Uterus (tissue), 4 donors: ENCODE data around the gene SCN8A. TPM values are rescaled to one million over a fixed set of nuclear protein-coding genes. Genes with fewer than 3 reads are reported as not detected.

Source experiments
- DNase-seq, 2 donors: peaks; one replicate each; pipeline ENCODE4 v3.0.0-alpha.2; 2019 to 2020
- H3K27ac ChIP-seq, 2 donors: fragments of 200-600 bp; sonication (generic); 1 replicate in 1 of 2; 2 replicates in 1 of 2; pipeline ENCODE4 v1.5.1; 2016 to 2018
- H3K27me3 ChIP-seq, 2 donors: fragments of 200-600 bp; sonication (generic); one replicate each; pipeline ENCODE4 v1.5.1; 2018 to 2019; ENCODE audit warnings: control low read depth in 1 of 2
- H3K36me3 ChIP-seq, 2 donors: fragments of 200-600 bp; sonication (generic); one replicate each; pipeline ENCODE4 v1.5.1; 2019; ENCODE audit warnings: control low read depth in 1 of 2
- H3K4me1 ChIP-seq, 2 donors: fragments of 200-600 bp; sonication (generic); one replicate each; pipeline ENCODE4 v1.5.1; 2018 to 2019; ENCODE audit warnings: control low read depth in 1 of 2
- H3K4me3 ChIP-seq, 2 donors: fragments of 200-600 bp; sonication (generic); 1 replicate in 1 of 2; 2 replicates in 1 of 2; pipeline ENCODE4 v1.5.1; 2018 to 2019; ENCODE audit warnings: mild to moderate bottlenecking in 1 of 2
- H3K9me3 ChIP-seq, 2 donors: fragments of 200-600 bp; sonication (generic); one replicate each; pipeline ENCODE4 v1.5.1; 2019; ENCODE audit warnings: control low read depth in 1 of 2
- POLR2A ChIP-seq, 2 donors: fragments of 450-650 bp; IDR thresholded peaks; one replicate each; pipeline ENCODE4 v1.6.1; 2016; ENCODE audit warnings: antibody characterized with exemption in 2 of 2, mild to moderate bottlenecking in 1 of 2, moderate library complexity in 1 of 2
- intact Hi-C: fragments of 100-400 bp; cut with DNase I; formaldehyde crosslinking; loops from one replicate; pipeline ENCODE4 v1.15.1; 2023; ENCODE audit warnings: low total_unique reads
- total RNA-seq, 4 donors: library from RNA; depleted of rRNA in 3 of 4; stranded (reverse); fragments of >200 nt in 3 of 4; gene quantifications; one replicate each; pipeline versions ENCODE4 v1.1.0 to v1.2.4, GENCODE V29; 2014 to 2023
- TF ChIP-seq, protein P1 (sequence below), 4 experiments: fragments of 200-600 bp in 2 of 4; fragments of 450-650 bp in 2 of 4; sonication (generic) in 2 of 4; IDR thresholded peaks; one replicate each; pipeline ENCODE4 v1.5.1; 2016 to 2019; ENCODE audit warnings: antibody characterized with exemption in 4 of 4, mild to moderate bottlenecking in 2 of 4, moderate library complexity in 1 of 4
- donor health status: DM: yes; HTN: yes; CAD: no.

Gene SCN8A
- total RNA-seq, 4 donors from 2014 or later = 1.3 to 6.7 (median 3.0) TPM; not detected in 1

DNA sequence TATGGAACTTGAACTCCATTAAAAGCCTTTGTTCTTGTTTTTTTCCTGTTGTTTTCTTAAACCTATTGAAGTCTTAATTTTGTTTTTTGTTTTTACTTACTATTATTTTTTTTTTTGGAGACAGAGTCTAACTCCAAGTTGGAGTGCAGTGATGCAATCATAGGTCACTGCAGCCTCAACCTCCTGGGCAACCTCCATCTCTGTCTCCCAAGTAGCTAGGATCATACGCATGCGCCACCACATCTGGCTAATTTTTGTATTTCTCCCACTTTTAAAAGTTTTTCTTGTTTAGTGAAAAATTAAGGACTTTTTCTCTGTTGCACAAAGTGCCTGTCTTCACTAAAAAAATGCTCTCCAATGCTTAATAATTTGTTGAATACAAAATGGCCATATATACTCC lies 76.2 kb downstream of the SCN8A start:
- H3K4me1 ChIP-seq = no peaks in the 10 kb centered on the region
- H3K27ac ChIP-seq = no peak overlapping the region
- H3K4me3 ChIP-seq = no peak overlapping the region
- H3K9me3 ChIP-seq = no peaks in the 10 kb centered on the region
- intact Hi-C loops = no loop called here
- TF ChIP-seq POLR2A (IDR thresholded peaks at IDR 0.05) = no peak
- TF ChIP-seq, protein P1, sequence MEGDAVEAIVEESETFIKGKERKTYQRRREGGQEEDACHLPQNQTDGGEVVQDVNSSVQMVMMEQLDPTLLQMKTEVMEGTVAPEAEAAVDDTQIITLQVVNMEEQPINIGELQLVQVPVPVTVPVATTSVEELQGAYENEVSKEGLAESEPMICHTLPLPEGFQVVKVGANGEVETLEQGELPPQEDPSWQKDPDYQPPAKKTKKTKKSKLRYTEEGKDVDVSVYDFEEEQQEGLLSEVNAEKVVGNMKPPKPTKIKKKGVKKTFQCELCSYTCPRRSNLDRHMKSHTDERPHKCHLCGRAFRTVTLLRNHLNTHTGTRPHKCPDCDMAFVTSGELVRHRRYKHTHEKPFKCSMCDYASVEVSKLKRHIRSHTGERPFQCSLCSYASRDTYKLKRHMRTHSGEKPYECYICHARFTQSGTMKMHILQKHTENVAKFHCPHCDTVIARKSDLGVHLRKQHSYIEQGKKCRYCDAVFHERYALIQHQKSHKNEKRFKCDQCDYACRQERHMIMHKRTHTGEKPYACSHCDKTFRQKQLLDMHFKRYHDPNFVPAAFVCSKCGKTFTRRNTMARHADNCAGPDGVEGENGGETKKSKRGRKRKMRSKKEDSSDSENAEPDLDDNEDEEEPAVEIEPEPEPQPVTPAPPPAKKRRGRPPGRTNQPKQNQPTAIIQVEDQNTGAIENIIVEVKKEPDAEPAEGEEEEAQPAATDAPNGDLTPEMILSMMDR (IDR thresholded peaks at IDR 0.05) = no peak
- H3K27me3 ChIP-seq = no peaks in the 10 kb centered on the region
- DNase-seq = no peak
- H3K36me3 ChIP-seq = no peaks in the 10 kb centered on the region

DNA sequence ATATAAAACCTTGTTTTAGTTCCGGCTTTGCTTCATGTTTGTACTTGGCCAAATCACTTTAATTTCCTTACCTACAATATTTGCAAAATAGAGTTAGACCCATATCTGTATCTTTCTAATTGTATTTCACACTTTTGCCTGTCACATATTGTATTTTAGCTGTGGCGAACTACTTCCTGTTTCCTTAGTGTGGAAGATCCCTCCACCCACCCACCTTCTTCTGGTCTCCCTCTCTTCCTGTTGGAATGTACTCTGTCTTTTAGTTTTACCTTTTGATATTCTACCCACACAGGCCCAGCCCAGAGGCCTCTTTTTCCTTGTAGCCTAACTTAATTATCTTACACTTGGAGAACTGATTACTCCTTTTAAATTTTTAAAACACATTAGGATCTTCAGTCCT lies 78.2 kb downstream of the SCN8A start:
- DNase-seq = no peak
- Histone ChIP-seq H3K36me3 (no peaks in the 10 kb centered on the region), H3K4me1 (no peaks in the 10 kb centered on the region), H3K9me3 (no peaks in the 10 kb centered on the region), H3K27ac (no peak overlapping the region), H3K4me3 (no peak overlapping the region), H3K27me3 (no peaks in the 10 kb centered on the region)
- TF ChIP-seq, protein P1 (IDR thresholded peaks at IDR 0.05) = no peak
- TF ChIP-seq POLR2A (IDR thresholded peaks at IDR 0.05) = no peak
- intact Hi-C loops = no loop called here

DNA sequence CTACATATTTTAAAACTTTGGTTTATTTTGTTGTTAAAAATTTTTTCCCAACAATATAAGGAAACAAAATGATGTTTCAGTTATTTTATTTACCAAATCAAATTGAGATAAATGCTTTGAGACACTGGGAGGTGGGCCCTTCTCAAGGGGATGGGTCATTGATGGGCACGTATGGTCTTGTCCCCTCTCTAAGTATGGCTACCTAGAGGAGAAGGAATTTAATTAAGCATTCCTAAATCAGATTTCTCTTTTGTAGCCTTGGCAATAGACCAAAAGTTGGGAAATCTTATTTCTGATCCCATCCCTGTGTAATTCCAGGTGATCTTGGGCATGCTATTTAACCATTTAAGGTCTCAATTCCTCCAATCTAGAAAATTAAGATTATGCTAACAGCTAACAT lies 79.0 kb downstream of the SCN8A start:
- intact Hi-C loops = no loop called here
- no peak overlapping the region for H3K4me3 ChIP-seq
- DNase-seq = no peak
- no peak overlapping the region for H3K27ac ChIP-seq
- no peaks in the 10 kb centered on the region for H3K4me1 ChIP-seq
- no peaks in the 10 kb centered on the region for H3K9me3 ChIP-seq
- no peaks in the 10 kb centered on the region for H3K27me3 ChIP-seq
- H3K36me3 ChIP-seq = no peaks in the 10 kb centered on the region
- no peak for TF ChIP-seq POLR2A (IDR thresholded peaks at IDR 0.05)
- TF ChIP-seq, protein P1 (IDR thresholded peaks at IDR 0.05) = no peak

DNA sequence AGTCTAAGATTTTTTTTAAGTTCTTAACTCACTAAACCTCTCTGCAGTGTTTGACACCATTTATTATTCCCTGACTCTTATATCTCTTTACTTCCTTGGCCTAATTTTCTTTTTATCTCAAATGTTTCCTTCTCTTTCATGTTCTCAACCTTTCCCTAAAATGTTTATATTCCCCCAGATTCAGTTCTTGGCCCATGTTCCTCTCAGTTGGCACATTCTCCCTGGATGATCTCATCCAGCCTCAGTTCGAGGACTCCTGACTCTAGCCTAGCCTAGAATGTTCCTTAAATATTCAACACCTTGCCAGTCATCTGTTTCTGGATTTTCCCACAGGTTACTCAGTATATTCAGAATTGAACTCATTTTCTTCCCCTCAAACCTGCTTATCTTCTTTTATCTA lies 81.3 kb downstream of the SCN8A start:
- DNase-seq = no peak
- Histone ChIP-seq H3K27ac (no peak overlapping the region), H3K27me3 (no peaks in the 10 kb centered on the region), H3K9me3 (no peaks in the 10 kb centered on the region), H3K36me3 (no peaks in the 10 kb centered on the region), H3K4me1 (no peaks in the 10 kb centered on the region), H3K4me3 (no peak overlapping the region)
- TF ChIP-seq, protein P1 (IDR thresholded peaks at IDR 0.05) = no peak
- no peak for TF ChIP-seq POLR2A (IDR thresholded peaks at IDR 0.05)
- intact Hi-C loops = no loop called here

DNA sequence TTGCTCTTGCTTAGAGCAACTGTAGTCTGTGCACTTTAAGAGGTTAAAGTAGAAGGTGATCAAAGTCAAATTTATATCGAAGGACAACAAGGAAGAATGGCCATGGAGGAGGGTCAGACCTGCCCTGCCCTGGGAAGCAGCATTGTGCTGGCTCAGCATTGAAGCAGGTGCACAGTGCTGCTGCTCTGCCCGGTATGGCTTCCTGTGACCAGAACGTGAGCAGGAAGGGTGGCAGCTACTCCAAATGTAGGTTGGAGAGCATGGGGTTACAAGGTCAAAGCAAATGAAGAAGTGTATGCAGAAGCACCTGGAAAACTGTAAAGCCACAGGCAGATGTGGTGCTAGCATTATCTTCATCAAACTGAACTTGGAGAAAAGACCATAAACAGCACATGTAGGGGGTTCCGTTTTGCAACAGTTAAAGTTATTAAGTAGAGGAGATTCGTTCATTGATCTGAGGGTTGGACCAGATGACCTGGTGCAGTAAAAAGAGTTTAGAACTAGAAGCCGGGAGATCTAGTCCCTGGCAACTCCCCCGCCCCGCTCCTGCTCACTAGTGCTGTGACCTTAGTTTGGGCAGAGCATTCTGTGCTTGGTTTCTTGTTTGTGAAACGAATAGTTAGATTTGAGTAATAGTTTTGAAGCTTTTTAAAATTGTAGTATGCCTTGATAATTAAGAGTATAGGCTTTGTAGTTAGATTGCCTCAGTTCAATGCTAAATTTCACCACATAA lies 84.2 kb downstream of the SCN8A start:
- no peaks in the 10 kb centered on the region for H3K27me3 ChIP-seq
- no peak overlapping the region for H3K27ac ChIP-seq
- no peaks in the 10 kb centered on the region for H3K4me1 ChIP-seq
- H3K36me3 ChIP-seq = no peaks in the 10 kb centered on the region
- H3K4me3 ChIP-seq = no peak overlapping the region
- no peak for TF ChIP-seq POLR2A (IDR thresholded peaks at IDR 0.05)
- TF ChIP-seq, protein P1 (IDR thresholded peaks at IDR 0.05) = no peak
- intact Hi-C loops = no loop called here
- DNase-seq = no peak
- H3K9me3 ChIP-seq = no peaks in the 10 kb centered on the region
